NB4 (cell line): ENCODE measurements around the gene UGT2B15.
"Not testable (repeated sequence)": the region's sequence is repeated elsewhere in the genome, so short reads cannot be mapped to it uniquely, and the experiment has no call there.

Source experiments
- DNase-seq: peaks from one replicate; pipeline ENCODE4 v3.0.0; 2010; ENCODE audit warnings: low read depth
- H3K4me3 ChIP-seq: one replicate; pipeline ENCODE4 v1.5.1; 2011; ENCODE audit warnings: mild to moderate bottlenecking, low read depth, low read length, moderate library complexity
- CTCF ChIP-seq: IDR thresholded peaks from one replicate; pipeline ENCODE4 v1.5.1; 2012; ENCODE audit warnings: low read depth, low read length
- MAX ChIP-seq: IDR thresholded peaks from 2 replicates; pipeline ENCODE4 v1.6.1; 2011; ENCODE audit warnings: low read depth, low read length
- MYC ChIP-seq: IDR thresholded peaks from 2 replicates; pipeline ENCODE4 v1.6.1; 2011; ENCODE audit warnings: low read depth, low read length
- POLR2A ChIP-seq: IDR thresholded peaks from 2 replicates; pipeline ENCODE4 v1.6.1; 2011; ENCODE audit warnings: mild to moderate bottlenecking; ENCODE audit not compliant: insufficient read length; ENCODE audit errors: extremely low read depth

The UGT2B15 gene

GRCh38 chr4:68670479-68670939, at the start of gene UGT2B15:
Gene UGT2B15, minus strand, starts transcription at chr4:68670652. Its CDS starts 34 bp downstream, at chr4:68670618.
- H3K4me3 ChIP-seq, DNase-seq: not testable (repeated sequence)

GRCh38 chr4:68719075-68719473, 48.6 kb upstream of the UGT2B15 start:
- TF ChIP-seq POLR2A (no peak), MYC (no peak)
- no peak for DNase-seq
- H3K4me3 ChIP-seq, result no peak overlapping the region

GRCh38 chr4:68718447-68719074, 48.1 kb upstream of the UGT2B15 start:
- TF ChIP-seq CTCF, result no peak
- no peak for DNase-seq
- H3K4me3 ChIP-seq, result no peak overlapping the region

GRCh38 chr4:68717999-68718398, 47.5 kb upstream of the UGT2B15 start:
- no peak overlapping the region for H3K4me3 ChIP-seq
- DNase-seq, result no peak
- no peak for TF ChIP-seq POLR2A

- no peak for DNase-seq
Measured at GRCh38 chr4:68714400-68714799, 43.9 kb upstream of the UGT2B15 start.

GRCh38 chr4:68712207-68712606, 41.8 kb upstream of the UGT2B15 start:
- no peak overlapping the region for H3K4me3 ChIP-seq
- TF ChIP-seq MAX (no peak), CTCF (no peak), MYC (no peak), POLR2A (no peak)
- no peak for DNase-seq

More at GRCh38 chr4:68714400-68714799, 43.9 kb upstream of the UGT2B15 start:
- TF ChIP-seq POLR2A, result no peak
- no peak for TF ChIP-seq MAX
- TF ChIP-seq MYC, result no peak
- no peak for TF ChIP-seq CTCF
- H3K4me3 ChIP-seq, result no peak overlapping the region

GRCh38 chr4:68708566-68708965, 38.1 kb upstream of the UGT2B15 start:
- no peak for DNase-seq
- no peak overlapping the region for H3K4me3 ChIP-seq
- TF ChIP-seq MYC (no peak), POLR2A (no peak), CTCF (no peak), MAX (no peak)

- not testable (repeated sequence) for DNase-seq, H3K4me3 ChIP-seq
Measured at GRCh38 chr4:68703168-68703567, 32.7 kb upstream of the UGT2B15 start.
